Activated T-cell treated with anti-CD3 and anti-CD28 coated beads, Interleukin-2, amount 50 U/mL, for 48 hours (primary cell): ENCODE results near the gene MYO18B.

Experiments
- DNase-seq, 2 experiments: peaks; one replicate each; pipeline ENCODE4 v3.0.0-alpha.2; 2020

The MYO18B gene

GRCh38 chr22:25911243-25911972, 169.4 kb downstream of the MYO18B start:
- no peak for DNase-seq

DNA sequence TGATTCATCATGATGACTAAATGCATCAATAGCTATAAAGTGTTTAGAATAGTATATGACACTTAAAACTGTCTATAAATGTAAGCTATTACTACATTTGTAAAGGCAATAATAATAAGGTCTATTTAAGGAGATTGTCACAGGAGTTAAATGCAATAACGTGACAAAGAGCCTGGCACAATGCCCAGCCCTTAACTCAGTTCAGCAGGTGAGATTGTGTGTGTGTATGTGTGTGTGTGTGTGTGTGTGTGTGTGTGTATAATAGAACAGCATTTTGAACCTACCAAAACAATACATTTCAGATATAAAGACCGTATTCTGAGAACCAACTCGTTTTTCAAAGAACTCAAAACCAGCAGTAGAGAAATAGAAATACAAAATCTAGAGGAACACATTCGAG, 177.5 kb downstream of the MYO18B start:
- no peak for DNase-seq

DNA sequence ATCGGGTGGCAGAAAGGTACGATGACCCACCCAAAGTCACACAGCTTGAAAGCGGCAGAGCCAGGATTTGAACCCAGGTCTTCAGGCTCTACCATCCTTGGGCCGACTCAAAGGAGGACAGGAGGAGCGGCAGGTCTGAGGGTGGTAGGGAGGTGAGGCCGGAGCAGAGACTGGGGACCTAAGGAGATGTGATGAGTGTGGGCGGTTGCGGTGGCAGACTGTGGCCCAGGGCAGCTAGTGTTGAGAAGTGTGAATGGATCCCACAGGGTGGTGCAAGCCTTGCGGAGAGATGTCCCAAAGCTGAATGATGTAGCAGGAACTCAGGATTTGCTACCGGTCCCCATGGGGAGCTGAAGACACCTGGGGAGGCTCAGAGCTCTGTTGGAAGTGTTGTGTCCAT, 180.2 kb downstream of the MYO18B start:
- no peak for DNase-seq

- no peak for DNase-seq
Measured at GRCh38 chr22:25923914-25924313, 181.9 kb downstream of the MYO18B start.

DNA sequence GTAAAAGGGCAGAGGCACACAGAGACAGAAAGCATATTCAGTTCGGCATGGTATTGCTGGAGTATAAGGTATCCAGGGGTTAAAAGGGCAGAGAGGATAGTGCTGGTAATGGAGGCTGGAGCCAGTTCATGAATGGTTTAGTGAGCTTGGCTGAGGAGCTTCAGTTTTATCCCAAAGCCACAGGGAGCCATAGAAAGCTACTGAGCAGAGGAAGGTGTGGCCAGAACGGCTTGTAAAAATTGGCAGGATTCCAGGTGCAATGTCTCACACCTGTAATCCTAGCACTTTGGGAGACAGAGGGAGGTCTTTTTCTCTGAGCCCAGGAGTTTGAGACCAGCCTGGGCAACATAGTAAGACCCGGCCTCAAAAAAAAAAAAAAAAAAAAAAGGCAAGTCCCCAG, 186.1 kb downstream of the MYO18B start:
- DNase-seq, result no peak

GRCh38 chr22:25929321-25929878, 187.4 kb downstream of the MYO18B start:
- no peak for DNase-seq

DNA sequence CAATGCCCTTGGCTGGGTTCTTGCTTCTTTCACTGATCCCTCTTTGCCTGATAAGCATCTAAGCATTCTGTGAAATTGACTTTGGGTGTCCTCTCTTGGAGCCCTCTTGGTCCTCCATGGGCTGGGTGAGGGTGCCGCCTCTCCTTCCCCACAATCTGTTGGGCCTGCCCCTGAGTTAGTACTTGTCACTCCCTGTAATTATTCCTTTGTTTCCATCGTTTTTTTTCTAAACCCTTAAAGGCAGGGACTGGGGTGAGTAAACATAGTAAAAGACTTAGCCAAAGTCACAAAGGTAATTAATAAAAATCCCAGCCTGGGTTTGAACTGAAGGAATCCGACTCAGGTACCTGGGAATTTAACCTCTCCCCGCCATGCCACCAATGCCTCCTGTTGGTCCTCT, 188.1 kb downstream of the MYO18B start:
- no peak for DNase-seq

- no peak for DNase-seq
Measured at GRCh38 chr22:25930788-25931310, 188.9 kb downstream of the MYO18B start.

GRCh38 chr22:25933158-25933788, 191.3 kb downstream of the MYO18B start:
- DNase-seq, result no peak

DNA sequence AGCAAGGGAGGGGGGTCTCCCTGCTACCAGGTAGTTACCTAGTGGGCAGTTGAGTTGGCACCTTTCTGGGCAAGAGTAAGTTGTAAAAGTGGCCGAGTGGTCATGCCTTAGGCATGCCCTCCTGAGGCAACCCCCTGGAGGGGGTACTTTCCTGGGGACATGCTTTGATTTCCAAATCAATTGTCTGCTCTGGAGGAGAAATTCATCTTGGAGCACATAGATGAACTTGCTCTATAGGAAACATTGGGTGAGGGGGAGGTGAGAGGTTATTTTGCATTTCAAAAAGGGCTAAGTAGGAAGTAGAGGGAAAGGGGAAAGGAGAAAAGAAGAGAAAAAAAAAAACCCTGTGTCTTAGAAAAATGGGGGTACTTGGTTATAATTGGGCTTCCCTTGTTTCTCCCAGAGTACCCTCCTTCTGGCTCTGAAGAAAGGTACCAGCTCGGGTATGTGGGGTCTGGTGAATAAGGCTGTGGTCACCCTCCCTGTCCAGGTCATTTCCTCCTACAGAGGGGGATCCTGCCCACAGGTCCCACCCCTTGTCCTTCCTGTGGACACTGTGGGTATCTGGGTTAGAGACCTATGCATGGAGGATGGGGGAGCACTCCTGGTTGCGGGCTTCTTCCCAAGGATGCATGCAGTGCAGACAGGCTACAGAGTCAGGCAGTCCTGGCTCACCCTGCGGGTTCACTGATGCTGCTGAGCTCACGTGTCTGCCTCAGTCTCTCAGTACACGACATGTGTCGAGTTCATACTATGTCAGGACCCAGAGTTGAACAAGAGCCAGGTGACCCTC, 193.5 kb downstream of the MYO18B start:
- no peak for DNase-seq

- no peak for DNase-seq
Measured at GRCh38 chr22:25938151-25938550, 196.2 kb downstream of the MYO18B start.

DNA sequence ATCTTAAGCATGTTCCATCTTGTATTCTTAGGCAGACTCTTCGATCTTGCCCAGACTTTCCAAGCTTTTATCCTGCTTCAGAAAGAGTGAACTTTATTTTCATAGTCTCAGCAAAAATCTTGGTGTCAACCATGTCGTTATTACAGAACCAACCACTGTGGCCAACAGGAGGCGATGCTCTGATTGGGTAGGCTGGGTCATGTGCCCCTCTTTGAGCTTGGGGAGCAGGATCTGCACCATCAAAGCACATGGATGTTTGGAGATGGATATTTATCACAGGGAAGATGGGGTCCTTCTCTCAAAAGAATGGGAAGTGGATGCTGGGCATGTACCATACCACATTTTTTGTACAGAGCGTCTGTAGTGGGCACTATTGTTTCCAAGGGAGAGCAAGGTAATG, 197.4 kb downstream of the MYO18B start:
- DNase-seq, result no peak

- DNase-seq, result no peak
Measured at GRCh38 chr22:25940479-25940878, 198.5 kb downstream of the MYO18B start.

GRCh38 chr22:25941365-25941960, 199.5 kb downstream of the MYO18B start:
- no peak for DNase-seq

GRCh38 chr22:25942115-25942855, 200.3 kb downstream of the MYO18B start:
- no peak for DNase-seq

DNA sequence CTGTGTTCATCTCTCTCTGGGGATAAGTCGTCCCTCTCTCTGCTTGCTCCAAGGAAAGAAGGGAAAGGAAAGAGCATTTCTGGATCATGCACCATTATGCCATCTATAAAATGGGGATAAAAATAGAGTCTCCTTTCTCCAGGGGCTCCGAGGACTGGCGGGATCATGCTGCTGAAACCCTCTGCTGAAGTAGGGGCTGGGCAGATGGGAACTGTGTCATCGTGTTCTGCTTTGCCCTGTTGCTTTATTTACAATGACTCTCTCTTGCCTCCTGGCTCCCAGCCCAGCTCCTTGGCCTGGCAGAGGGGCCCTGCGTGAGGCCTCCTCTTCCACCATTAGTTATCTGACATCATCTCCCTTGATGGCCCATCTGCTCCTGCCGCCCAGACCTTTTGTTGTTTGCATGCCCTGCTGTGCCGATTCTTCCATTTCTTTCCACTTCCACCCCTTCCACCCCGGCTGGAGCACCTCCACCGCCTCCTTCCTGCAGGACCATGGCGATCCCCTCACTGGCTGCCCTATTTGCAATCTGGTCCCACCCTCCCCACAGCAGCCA, 200.9 kb downstream of the MYO18B start:
- no peak for DNase-seq

- DNase-seq, result no peak
Measured at GRCh38 chr22:25950111-25950510, 208.1 kb downstream of the MYO18B start.

- no peak for DNase-seq
Measured at GRCh38 chr22:25953276-25953675, 211.3 kb downstream of the MYO18B start.

- DNase-seq, result no peak
Measured at GRCh38 chr22:25953919-25954318, 211.9 kb downstream of the MYO18B start.

DNA sequence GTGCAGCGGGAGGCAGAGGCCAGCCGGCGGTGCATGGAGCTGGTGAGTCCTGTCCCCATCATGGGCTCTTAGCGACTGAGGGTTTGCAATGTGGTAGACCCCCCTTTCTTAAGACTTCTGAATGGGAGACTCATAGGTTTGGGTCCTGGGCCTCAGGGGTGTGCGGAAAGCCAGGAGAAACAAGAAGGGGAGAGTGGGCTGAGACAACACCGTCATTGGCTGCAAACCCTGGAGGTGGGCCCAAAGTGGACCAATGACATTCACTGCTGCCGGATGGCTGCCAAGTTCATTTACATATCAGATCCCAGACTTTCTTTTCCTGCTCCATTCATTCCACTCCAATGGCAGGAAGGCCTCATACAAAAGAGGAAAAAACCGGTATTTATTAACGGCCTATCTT, 213.3 kb downstream of the MYO18B start:
- no peak for DNase-seq

- DNase-seq, result no peak
Measured at GRCh38 chr22:25956801-25957200, 214.8 kb downstream of the MYO18B start.
